Measurements from ENCODE around the gene LY6G6C. TPM values are rescaled to one million over a fixed set of nuclear protein-coding genes. Genes with fewer than 3 reads are reported as not detected.

Gene LY6G6C
- total and polyA plus RNA-seq, 5 donors from 2014 or later, result not detected

DNA sequence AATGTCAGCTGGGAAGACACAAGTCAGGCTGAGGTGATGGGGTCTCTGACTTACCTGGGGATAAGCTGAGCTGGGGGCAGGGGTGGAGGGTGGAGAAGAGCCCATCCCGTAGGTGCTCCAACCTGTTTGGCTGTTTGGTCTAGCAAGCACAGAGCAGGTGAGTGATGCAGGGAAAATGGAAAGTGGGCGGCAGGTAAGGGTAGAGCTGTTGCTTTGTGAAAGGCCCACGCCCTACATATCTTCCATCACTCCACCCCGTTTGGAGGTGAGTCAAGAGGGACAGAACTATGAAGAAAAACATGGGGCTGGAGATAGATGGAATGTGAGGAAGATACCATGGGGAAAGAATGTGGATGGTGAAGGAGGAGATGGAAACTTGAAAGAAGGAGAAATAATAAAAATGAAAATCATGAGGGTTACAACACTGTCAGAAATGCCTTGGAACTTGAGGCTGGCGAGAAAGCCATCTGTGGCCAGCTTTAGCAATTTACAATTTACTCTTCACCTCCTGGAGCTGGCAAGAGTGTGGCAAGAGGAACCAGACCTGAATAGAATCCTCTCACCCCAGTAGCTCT is 1.3 kb downstream of the LY6G6C start:
- H3K9me3 Mint-ChIP-seq, result no peaks in the 10 kb centered on the region
- H3K9me3 ChIP-seq (ENCODE audit: control insufficient read depth in 2 of 2, low read length in 2 of 2), result no peaks in the 10 kb centered on the region
- H3K27ac Mint-ChIP-seq, result no peak overlapping the region
- H3K4me3 ChIP-seq (ENCODE audit: low read depth, low read length), result no peak overlapping the region
- ATAC-seq (ENCODE audit: low read depth in 2 of 2) (no peak), DNase-seq (no peak)
- H3K4me1 ChIP-seq (ENCODE audit: control insufficient read depth, insufficient read depth, low read length, poor library complexity, severe bottlenecking), result no peaks in the 10 kb centered on the region
- H3K27me3 Mint-ChIP-seq, result no peaks in the 10 kb centered on the region
- H3K4me1 Mint-ChIP-seq, result no peaks in the 10 kb centered on the region
- no peak overlapping the region for H3K27ac ChIP-seq (ENCODE audit: insufficient read depth, low read length, poor library complexity, severe bottlenecking)
- no peaks in the 10 kb centered on the region for H3K36me3 Mint-ChIP-seq
- H3K4me3 Mint-ChIP-seq, result no peak overlapping the region
- no peaks in the 10 kb centered on the region for H3K36me3 ChIP-seq (ENCODE audit: control insufficient read depth, insufficient read depth, low read length)
- no peaks in the 10 kb centered on the region for H3K27me3 ChIP-seq (ENCODE audit: control insufficient read depth, insufficient read depth, low read length)

DNA sequence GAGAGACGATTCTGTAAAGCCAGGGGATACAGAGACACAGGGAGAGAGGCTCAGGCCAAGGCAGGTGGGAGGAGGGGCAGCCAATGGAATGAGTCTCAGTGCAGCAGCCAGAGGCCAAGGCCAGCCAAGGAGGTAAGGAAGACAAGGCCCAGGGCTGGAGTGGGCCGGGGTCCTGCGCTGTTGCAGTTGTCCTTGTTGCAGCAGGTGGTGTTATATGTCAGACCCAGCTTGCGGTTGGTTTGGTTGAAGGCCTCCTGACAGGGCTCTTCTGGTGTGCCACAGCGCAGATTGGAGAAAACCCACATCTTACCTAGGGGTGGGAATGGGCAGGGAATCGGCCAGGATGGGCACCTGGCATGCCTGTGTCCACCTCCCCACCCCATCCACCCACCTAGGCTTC is 2.5 kb downstream of the LY6G6C start:
- no peaks in the 10 kb centered on the region for H3K27me3 ChIP-seq (ENCODE audit: control insufficient read depth, insufficient read depth, low read length)
- no peaks in the 10 kb centered on the region for H3K9me3 ChIP-seq (ENCODE audit: control insufficient read depth in 2 of 2, low read length in 2 of 2)
- no peaks in the 10 kb centered on the region for H3K27me3 Mint-ChIP-seq
- no peak overlapping the region for H3K4me3 Mint-ChIP-seq
- DNase-seq (no peak), ATAC-seq (ENCODE audit: low read depth in 2 of 2) (no peak)
- H3K36me3 ChIP-seq (ENCODE audit: control insufficient read depth, insufficient read depth, low read length), result no peaks in the 10 kb centered on the region
- no peak overlapping the region for H3K4me3 ChIP-seq (ENCODE audit: low read depth, low read length)
- H3K4me1 Mint-ChIP-seq, result peaks cover 0 to 2% (median under 1%) of the 10 kb centered on the region in 4 donors
- no peak overlapping the region for H3K27ac ChIP-seq (ENCODE audit: insufficient read depth, low read length, poor library complexity, severe bottlenecking)
- no peaks in the 10 kb centered on the region for H3K9me3 Mint-ChIP-seq
- H3K36me3 Mint-ChIP-seq, result no peaks in the 10 kb centered on the region
- H3K4me1 ChIP-seq (ENCODE audit: control insufficient read depth, insufficient read depth, low read length, poor library complexity, severe bottlenecking), result no peaks in the 10 kb centered on the region
- H3K27ac Mint-ChIP-seq, result no peak overlapping the region

DNA sequence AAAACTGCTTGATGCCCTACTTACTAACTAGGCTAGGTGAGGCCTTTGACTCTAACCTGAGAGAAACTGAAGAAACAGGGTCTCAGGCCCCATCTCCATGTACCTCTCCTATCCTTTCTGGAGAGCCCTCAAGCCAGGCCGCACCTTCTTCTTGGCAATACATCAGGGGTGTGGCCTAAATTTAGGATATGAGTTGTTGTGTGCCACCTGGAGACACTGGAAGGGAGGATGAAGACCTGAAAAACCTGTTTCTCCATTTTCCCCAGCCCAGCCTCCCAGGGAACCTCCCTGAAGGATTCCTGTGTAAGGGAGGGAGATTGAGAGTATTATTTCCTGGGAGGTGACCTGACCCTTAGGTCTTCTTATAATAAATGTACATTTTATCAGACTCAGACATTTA is 3.3 kb downstream of the LY6G6C start:
- Mint-ChIP-seq H3K36me3 (no peaks in the 10 kb centered on the region), H3K4me1 (peaks cover 0 to 3% (median under 1%) of the 10 kb centered on the region in 4 donors), H3K27me3 (no peaks in the 10 kb centered on the region), H3K4me3 (no peak overlapping the region), H3K27ac (no peak overlapping the region), H3K9me3 (no peaks in the 10 kb centered on the region)
- Histone ChIP-seq H3K36me3 (ENCODE audit: control insufficient read depth, insufficient read depth, low read length) (no peaks in the 10 kb centered on the region), H3K9me3 (ENCODE audit: control insufficient read depth in 2 of 2, low read length in 2 of 2) (no peaks in the 10 kb centered on the region), H3K27ac (ENCODE audit: insufficient read depth, low read length, poor library complexity, severe bottlenecking) (no peak overlapping the region), H3K4me3 (ENCODE audit: low read depth, low read length) (no peak overlapping the region), H3K27me3 (ENCODE audit: control insufficient read depth, insufficient read depth, low read length) (no peaks in the 10 kb centered on the region), H3K4me1 (ENCODE audit: control insufficient read depth, insufficient read depth, low read length, poor library complexity, severe bottlenecking) (no peaks in the 10 kb centered on the region)
- DNase-seq (no peak), ATAC-seq (ENCODE audit: low read depth in 2 of 2) (no peak)

DNA sequence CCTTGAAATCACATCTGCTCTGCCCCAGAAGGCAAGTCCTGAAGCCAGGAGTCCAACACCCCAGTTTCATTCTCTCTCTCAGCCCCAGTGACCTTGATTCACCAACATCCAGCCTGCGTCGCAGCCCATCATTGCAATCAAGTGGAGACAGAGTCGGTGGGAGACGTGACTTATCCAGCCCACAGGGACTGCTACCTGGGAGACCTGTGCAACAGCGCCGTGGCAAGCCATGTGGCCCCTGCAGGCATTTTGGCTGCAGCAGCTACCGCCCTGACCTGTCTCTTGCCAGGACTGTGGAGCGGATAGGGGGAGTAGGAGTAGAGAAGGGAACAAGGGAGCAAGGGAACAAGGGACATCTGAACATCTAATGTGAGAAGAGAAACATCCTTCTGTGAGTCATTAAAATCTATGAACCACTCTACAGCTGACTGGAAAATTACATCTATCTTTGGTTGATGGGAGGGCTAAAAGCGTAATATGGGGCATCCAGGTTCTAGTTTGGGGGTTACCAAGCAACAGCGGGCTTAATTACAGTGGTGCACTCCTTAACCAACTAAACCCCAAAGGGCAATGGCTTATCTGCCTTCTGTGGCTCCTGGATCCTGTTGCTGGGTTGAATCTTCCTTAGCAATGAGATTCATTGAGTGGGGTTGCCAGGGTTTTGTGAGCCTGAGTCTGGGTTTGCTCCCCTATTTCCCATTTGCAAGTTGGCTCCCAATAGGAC is 3.9 kb downstream of the LY6G6C start:
- Mint-ChIP-seq H3K27ac (peak overlapping the region in 1 of 3 donors; percentile 15), H3K27me3 (peaks cover 1% of the 10 kb centered on the region), H3K9me3 (no peaks in the 10 kb centered on the region), H3K4me3 (no peak overlapping the region), H3K4me1 (peaks cover 0 to 3% (median under 1%) of the 10 kb centered on the region in 4 donors), H3K36me3 (no peaks in the 10 kb centered on the region)
- Histone ChIP-seq H3K27ac (ENCODE audit: insufficient read depth, low read length, poor library complexity, severe bottlenecking) (no peak overlapping the region), H3K4me1 (ENCODE audit: control insufficient read depth, insufficient read depth, low read length, poor library complexity, severe bottlenecking) (no peaks in the 10 kb centered on the region), H3K4me3 (ENCODE audit: low read depth, low read length) (no peak overlapping the region), H3K27me3 (ENCODE audit: control insufficient read depth, insufficient read depth, low read length) (no peaks in the 10 kb centered on the region), H3K9me3 (ENCODE audit: control insufficient read depth in 2 of 2, low read length in 2 of 2) (no peaks in the 10 kb centered on the region), H3K36me3 (ENCODE audit: control insufficient read depth, insufficient read depth, low read length) (no peaks in the 10 kb centered on the region)
- ATAC-seq (ENCODE audit: low read depth in 2 of 2), result no peak
- DNase-seq, result no peak

DNA sequence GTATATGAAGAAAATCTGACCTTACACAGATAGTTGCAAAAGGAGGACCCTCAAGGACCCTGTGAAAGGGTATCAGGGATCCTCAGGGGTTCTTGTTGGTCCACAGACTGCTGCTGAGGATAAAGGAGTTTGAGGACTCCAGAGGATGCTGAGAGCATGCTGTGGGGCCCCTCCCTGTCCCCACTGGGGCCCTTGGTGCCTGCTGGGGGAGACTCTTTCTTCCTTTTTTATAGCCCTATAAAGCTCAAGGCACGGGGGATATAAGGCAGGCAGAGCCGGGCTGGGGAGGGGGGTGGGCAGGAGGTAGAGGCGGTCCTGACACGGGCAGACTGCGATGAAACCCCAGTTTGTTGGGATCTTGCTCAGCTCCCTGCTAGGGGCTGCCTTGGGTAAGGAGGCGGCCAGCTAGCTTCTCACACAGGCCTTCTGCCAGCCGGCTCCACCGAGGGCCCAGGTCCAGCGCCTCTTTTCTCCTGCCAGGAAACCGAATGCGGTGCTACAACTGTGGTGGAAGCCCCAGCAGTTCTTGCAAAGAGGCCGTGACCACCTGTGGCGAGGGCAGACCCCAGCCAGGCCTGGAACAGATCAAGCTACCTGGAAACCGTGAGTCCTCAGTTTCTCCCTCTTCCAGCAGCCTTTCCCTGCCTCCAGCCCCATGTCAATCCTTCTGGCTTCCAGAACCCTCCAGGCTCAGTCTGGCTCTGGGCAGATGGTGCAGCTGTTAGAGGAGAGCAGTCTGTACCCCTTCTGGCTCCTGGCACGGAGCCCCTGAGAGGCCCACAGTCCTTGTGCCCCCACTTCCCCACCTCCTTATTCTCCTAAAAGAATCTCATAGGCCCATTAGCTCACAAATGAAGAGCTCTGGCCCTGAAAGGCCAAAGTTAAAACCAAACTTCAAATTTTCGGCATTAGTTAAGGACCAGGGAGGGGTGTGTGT is 6.3 kb downstream of the LY6G6C start, which contains the start of gene LY6G6D:
Gene LY6G6D (plus strand): TSS at position 327 of the 937 bp plus-strand sequence. CDS start 8 bp downstream, at position 335.
- H3K36me3 Mint-ChIP-seq, result no peaks in the 10 kb centered on the region

DNA sequence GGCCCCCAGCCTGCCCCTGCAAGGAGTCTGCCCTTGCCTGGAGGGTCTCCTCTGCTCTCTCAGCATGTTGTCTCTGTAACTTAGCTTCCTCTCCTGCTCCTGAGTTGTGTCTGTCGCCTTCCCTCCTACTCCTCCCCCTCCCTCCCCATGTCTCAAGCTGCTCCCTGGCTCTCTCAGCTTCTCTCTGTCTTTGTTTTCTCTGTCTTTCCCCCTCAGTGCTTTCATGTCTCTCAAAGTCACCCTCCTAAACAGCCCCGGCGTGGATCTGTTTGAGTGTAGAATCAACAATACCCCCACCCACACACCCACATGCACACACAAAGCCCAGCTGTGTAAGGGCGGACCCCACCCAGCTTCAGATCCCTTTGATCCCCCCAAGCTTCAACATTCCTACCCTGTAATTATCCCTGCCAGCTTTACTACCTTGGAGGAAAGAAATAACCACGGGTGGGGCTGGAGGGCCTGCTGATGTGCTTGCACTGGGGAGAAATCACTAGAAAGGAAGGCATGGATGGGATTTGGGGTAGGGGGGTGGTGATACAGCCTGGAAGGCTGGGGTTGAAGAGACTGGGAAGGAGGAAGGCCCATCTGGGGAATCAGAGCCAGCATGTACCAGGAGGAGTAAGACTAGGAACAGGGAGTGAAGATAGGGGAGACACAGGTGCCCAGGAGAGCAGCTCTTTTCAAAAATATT is 7.4 kb downstream of the LY6G6C start:
- Histone ChIP-seq H3K9me3 (ENCODE audit: control insufficient read depth in 2 of 2, low read length in 2 of 2) (no peaks in the 10 kb centered on the region), H3K27me3 (ENCODE audit: control insufficient read depth, insufficient read depth, low read length) (no peaks in the 10 kb centered on the region), H3K4me1 (ENCODE audit: control insufficient read depth, insufficient read depth, low read length, poor library complexity, severe bottlenecking) (peaks cover 11% of the 10 kb centered on the region), H3K36me3 (ENCODE audit: control insufficient read depth, insufficient read depth, low read length) (no peaks in the 10 kb centered on the region), H3K4me3 (ENCODE audit: low read depth, low read length) (no peak overlapping the region), H3K27ac (ENCODE audit: insufficient read depth, low read length, poor library complexity, severe bottlenecking) (no peak overlapping the region)
- no peaks in the 10 kb centered on the region for H3K9me3 Mint-ChIP-seq
- H3K4me1 Mint-ChIP-seq, result peaks cover 0 to 22% (median 10%) of the 10 kb centered on the region in 4 donors
- H3K4me3 Mint-ChIP-seq, result no peak overlapping the region
- H3K27me3 Mint-ChIP-seq, result peaks cover 5% of the 10 kb centered on the region
- peak overlapping the region in 1 of 3 donors; percentile 89 for H3K27ac Mint-ChIP-seq
- H3K36me3 Mint-ChIP-seq, result no peaks in the 10 kb centered on the region
- DNase-seq (no peak), ATAC-seq (ENCODE audit: low read depth in 2 of 2) (no peak)

More for the DNA sequence above, 6.3 kb downstream of the LY6G6C start, which contains the start of gene LY6G6D:
- H3K4me3 Mint-ChIP-seq, result no peak within 1 kb of the TSS
- no peaks in the 10 kb centered on the region for H3K9me3 Mint-ChIP-seq
- no peak for DNase-seq
- Histone ChIP-seq H3K4me3 (ENCODE audit: low read depth, low read length) (no peak within 1 kb of the TSS), H3K36me3 (ENCODE audit: control insufficient read depth, insufficient read depth, low read length) (no peaks in the 10 kb centered on the region), H3K27me3 (ENCODE audit: control insufficient read depth, insufficient read depth, low read length) (no peaks in the 10 kb centered on the region), H3K27ac (ENCODE audit: insufficient read depth, low read length, poor library complexity, severe bottlenecking) (no peak within 1 kb of the TSS), H3K9me3 (ENCODE audit: control insufficient read depth in 2 of 2, low read length in 2 of 2) (no peaks in the 10 kb centered on the region), H3K4me1 (ENCODE audit: control insufficient read depth, insufficient read depth, low read length, poor library complexity, severe bottlenecking) (peaks cover 11% of the 10 kb centered on the region)
- peak within 1 kb of the TSS in 2 of 3 donors; percentile 6 to 89 for H3K27ac Mint-ChIP-seq
- peaks cover 0 to 22% (median 10%) of the 10 kb centered on the region in 4 donors for H3K4me1 Mint-ChIP-seq
- peaks cover 5% of the 10 kb centered on the region for H3K27me3 Mint-ChIP-seq
- no peak for ATAC-seq (ENCODE audit: low read depth in 2 of 2)

DNA sequence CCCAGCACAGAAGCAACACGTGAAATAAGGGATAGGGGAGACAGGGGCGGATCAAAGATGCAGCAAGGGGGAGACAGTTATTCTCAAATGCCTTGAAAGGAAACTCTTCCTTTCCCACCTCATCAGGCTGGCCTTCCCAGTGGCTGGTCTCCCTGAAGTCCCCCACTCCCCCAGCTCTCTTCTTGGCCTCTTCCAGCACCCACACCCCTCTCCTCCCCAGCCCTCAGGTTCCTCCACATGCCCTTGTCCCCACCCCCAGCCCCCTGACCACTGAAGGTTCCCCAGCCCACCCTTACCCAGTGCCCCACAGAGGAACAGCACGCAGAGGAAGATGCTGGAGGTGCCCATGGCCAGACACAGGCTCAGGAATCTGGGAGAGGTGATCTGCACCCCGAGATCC is 8.1 kb downstream of the LY6G6C start:
- Histone ChIP-seq H3K9me3 (ENCODE audit: control insufficient read depth in 2 of 2, low read length in 2 of 2) (no peaks in the 10 kb centered on the region), H3K4me3 (ENCODE audit: low read depth, low read length) (no peak overlapping the region), H3K27me3 (ENCODE audit: control insufficient read depth, insufficient read depth, low read length) (no peaks in the 10 kb centered on the region), H3K27ac (ENCODE audit: insufficient read depth, low read length, poor library complexity, severe bottlenecking) (no peak overlapping the region), H3K36me3 (ENCODE audit: control insufficient read depth, insufficient read depth, low read length) (no peaks in the 10 kb centered on the region), H3K4me1 (ENCODE audit: control insufficient read depth, insufficient read depth, low read length, poor library complexity, severe bottlenecking) (peaks cover 11% of the 10 kb centered on the region)
- no peak overlapping the region for H3K4me3 Mint-ChIP-seq
- H3K27me3 Mint-ChIP-seq, result peaks cover 5% of the 10 kb centered on the region
- peaks cover 0 to 22% (median 10%) of the 10 kb centered on the region in 4 donors for H3K4me1 Mint-ChIP-seq
- no peak for DNase-seq
- no peaks in the 10 kb centered on the region for H3K9me3 Mint-ChIP-seq
- no peak overlapping the region for H3K27ac Mint-ChIP-seq
- no peaks in the 10 kb centered on the region for H3K36me3 Mint-ChIP-seq
- ATAC-seq (ENCODE audit: low read depth in 2 of 2), result no peak
